GM19193 (cell line): ENCODE results near the gene WDHD1.

Source experiments
- POLR2A ChIP-seq: IDR thresholded peaks from 4 replicates; pipeline ENCODE4 v1.6.1; 2011; ENCODE audit not compliant: insufficient read depth, insufficient read length; ENCODE audit errors: extremely low read depth

WDHD1 gene

DNA sequence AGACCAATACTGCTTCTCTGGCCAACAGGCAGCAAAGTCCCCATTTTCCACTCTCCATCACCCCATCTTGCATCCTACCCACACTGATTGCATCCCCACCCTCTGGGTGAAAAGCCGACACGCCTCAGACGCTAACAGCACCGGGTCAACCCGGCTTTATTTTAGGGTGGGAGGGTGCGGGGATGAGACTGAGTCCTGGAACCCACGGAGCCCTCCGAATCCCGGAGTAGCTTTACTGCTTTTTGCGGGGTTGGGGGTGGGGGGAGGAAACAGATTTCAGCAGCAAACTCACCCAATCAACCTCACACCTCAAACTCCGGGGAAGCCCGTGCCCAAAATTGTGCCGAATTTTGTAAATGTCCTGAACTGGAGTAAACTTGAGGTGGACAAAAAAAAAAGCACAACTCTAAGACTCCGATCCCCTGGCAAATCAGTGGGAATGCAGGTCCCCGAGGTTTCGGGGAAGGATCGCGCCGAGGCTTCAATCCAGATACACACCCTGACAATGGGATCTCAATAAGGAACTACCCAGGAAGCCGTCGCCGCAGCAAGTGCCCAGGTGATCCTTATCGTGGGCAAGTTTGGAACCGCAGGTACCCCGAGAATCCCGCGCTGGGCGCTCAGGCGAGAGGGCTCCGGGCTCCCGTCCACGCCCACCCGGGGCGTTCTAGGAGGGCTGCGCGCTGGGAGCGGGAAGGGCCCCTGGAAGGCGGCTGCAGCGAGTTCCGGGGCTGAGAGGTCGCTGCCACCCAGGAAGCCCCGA lies 125.3 kb downstream of the WDHD1 start:
- no peak for TF ChIP-seq POLR2A

- TF ChIP-seq POLR2A, result no peak
Observed at GRCh38 chr14:54899573-54899972, 127.3 kb downstream of the WDHD1 start.

GRCh38 chr14:54895683-54896082 lies 131.2 kb downstream of the WDHD1 start:
- no peak for TF ChIP-seq POLR2A

GRCh38 chr14:54894995-54895394 lies 131.9 kb downstream of the WDHD1 start:
- TF ChIP-seq POLR2A, result no peak

- TF ChIP-seq POLR2A, result no peak
Observed at GRCh38 chr14:54893151-54893760, 133.6 kb downstream of the WDHD1 start.

DNA sequence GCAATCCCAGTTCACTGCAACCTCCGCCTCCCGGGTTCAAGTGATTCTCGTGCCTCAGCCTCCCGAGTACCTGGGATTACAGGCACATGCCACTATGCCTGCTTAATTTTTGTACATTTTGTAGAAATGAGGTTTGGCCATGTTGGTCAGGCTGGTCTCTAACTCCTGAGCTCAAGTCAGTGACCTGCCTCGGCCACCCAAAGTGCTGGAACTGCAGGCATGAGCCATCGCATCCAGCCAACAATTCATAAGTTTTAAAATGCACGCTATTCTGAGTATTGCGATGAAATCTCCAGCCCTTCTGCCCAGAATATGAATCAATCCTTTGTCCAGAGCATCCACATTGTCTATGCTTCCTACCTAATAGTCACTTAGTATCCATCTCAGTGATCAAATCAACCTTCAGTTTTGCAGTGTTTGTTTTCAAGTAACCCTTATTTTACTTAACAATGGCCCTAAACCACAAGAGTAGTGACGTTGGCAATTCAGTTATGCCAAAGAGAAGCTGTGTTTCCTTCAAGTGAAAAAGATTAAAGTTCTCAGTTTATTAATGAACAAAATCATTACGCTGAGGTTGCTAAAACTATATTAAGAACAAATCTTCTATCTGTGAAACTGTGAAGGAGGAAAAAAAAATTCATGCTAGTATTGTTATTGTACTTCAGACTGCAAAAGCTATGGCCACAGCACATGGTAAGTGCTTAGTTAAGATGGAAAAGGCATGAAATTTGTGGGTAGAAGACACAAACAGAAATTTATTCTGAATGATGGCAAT lies 135.2 kb downstream of the WDHD1 start:
- no peak for TF ChIP-seq POLR2A

DNA sequence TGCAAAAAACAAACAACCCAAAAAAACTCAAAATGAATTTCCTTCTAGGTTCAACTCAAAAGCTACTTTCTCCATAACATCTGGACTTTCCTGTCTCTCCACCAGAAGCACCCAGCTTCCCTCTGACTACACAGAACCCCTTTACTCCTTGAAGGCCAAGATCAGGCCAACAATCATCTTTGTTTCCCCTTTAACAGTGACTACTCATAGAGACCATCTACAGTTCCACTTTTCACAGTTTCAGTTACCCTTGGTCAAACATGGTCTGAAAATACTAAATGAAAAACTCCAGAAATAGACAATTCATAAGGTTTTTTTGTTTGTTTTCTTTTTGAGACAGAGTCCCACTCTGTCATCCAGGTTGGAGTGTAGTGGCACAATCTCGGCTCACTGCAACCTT lies 136.1 kb downstream of the WDHD1 start:
- no peak for TF ChIP-seq POLR2A

- no peak for TF ChIP-seq POLR2A
Observed at GRCh38 chr14:54889919-54890318, 137.0 kb downstream of the WDHD1 start.
